NB4 (cell line): ENCODE data around the gene CDH12.
"Not testable (repeated sequence)": the region's sequence is repeated elsewhere in the genome, so short reads cannot be mapped to it uniquely, and the experiment has no call there.

Experiments
- MYC ChIP-seq: IDR thresholded peaks from 2 replicates; pipeline ENCODE4 v1.6.1; 2011; ENCODE audit warnings: low read depth, low read length
- POLR2A ChIP-seq: IDR thresholded peaks from 2 replicates; pipeline ENCODE4 v1.6.1; 2011; ENCODE audit warnings: mild to moderate bottlenecking; ENCODE audit not compliant: insufficient read length; ENCODE audit errors: extremely low read depth
- TF ChIP-seq, protein P1 (sequence below): IDR thresholded peaks from one replicate; pipeline ENCODE4 v1.5.1; 2012; ENCODE audit warnings: low read depth, low read length
- TF ChIP-seq, protein P2 (sequence below): IDR thresholded peaks from 2 replicates; pipeline ENCODE4 v1.6.1; 2011; ENCODE audit warnings: low read depth, low read length

DNA sequence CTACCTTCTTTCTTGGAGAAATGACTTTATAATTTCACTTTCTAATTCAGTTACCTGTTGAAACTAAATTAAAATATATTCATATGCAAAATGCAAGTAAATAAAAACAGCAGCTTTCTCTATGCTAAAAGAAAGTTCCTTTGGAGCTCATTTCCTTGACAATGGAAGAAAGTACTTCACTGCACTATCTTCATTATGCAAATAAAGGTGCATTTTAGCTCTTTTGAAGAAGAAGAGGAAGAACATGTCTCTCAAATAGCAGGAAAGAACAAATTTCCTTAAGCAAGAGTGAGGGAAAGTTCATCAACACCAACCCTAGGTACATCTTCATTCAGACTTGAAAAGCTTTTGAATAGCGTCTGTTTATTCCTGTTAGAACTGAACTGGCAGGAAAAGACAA, 901.6 kb downstream of the CDH12 start:
- TF ChIP-seq MYC, POLR2A: not testable (repeated sequence)
- TF ChIP-seq, protein P1, sequence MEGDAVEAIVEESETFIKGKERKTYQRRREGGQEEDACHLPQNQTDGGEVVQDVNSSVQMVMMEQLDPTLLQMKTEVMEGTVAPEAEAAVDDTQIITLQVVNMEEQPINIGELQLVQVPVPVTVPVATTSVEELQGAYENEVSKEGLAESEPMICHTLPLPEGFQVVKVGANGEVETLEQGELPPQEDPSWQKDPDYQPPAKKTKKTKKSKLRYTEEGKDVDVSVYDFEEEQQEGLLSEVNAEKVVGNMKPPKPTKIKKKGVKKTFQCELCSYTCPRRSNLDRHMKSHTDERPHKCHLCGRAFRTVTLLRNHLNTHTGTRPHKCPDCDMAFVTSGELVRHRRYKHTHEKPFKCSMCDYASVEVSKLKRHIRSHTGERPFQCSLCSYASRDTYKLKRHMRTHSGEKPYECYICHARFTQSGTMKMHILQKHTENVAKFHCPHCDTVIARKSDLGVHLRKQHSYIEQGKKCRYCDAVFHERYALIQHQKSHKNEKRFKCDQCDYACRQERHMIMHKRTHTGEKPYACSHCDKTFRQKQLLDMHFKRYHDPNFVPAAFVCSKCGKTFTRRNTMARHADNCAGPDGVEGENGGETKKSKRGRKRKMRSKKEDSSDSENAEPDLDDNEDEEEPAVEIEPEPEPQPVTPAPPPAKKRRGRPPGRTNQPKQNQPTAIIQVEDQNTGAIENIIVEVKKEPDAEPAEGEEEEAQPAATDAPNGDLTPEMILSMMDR = not testable (repeated sequence)
- TF ChIP-seq, protein P2, sequence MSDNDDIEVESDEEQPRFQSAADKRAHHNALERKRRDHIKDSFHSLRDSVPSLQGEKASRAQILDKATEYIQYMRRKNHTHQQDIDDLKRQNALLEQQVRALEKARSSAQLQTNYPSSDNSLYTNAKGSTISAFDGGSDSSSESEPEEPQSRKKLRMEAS = not testable (repeated sequence)
